ENCODE results near the gene DAPK1.

DAPK1 gene

GRCh38 chr9:87497604-87498045 is at the start of gene DAPK1:
DAPK1 (plus strand) TSS chr9:87497867; CDS start chr9:87499078, 1,211 bp downstream.
- DNase-seq = peak; percentile 18 to 80

GRCh38 chr9:87451149-87451548 is 46.5 kb upstream of the DAPK1 start:
- DNase-seq = peak in 1 of 2 experiments; percentile 37

- DNase-seq = no peak
Observed at GRCh38 chr9:87455407-87455806, 42.3 kb upstream of the DAPK1 start.

GRCh38 chr9:87461256-87461655 is 36.4 kb upstream of the DAPK1 start:
- DNase-seq = no peak

GRCh38 chr9:87464110-87464991 is 33.3 kb upstream of the DAPK1 start:
- DNase-seq = peak in 1 of 2 experiments; percentile 8

- DNase-seq = no peak
Observed at GRCh38 chr9:87464992-87465378, 32.7 kb upstream of the DAPK1 start.

- peak; percentile 93 to 97 for DNase-seq
Observed at GRCh38 chr9:87465816-87466215, 31.9 kb upstream of the DAPK1 start.

GRCh38 chr9:87467187-87467586 is 30.5 kb upstream of the DAPK1 start:
- no peak for DNase-seq

- no peak for DNase-seq
Observed at GRCh38 chr9:87469793-87470465, 27.7 kb upstream of the DAPK1 start.

GRCh38 chr9:87471746-87472145 is 25.9 kb upstream of the DAPK1 start:
- no peak for DNase-seq

- no peak for DNase-seq
Observed at GRCh38 chr9:87475463-87475862, 22.2 kb upstream of the DAPK1 start.

- no peak for DNase-seq
Observed at GRCh38 chr9:87478226-87478992, 19.3 kb upstream of the DAPK1 start.

GRCh38 chr9:87479801-87480201 is 17.9 kb upstream of the DAPK1 start:
- DNase-seq = no peak

GRCh38 chr9:87481890-87482855 is 15.5 kb upstream of the DAPK1 start:
- DNase-seq = no peak

GRCh38 chr9:87490225-87490624 is 7.4 kb upstream of the DAPK1 start:
- DNase-seq = no peak

GRCh38 chr9:87490907-87491306 is 6.8 kb upstream of the DAPK1 start:
- no peak for DNase-seq

GRCh38 chr9:87491523-87491922 is 6.1 kb upstream of the DAPK1 start:
- no peak for DNase-seq

GRCh38 chr9:87492642-87493041 is 5.0 kb upstream of the DAPK1 start:
- DNase-seq = no peak

- peak in 1 of 2 experiments; percentile 5 for DNase-seq
Observed at GRCh38 chr9:87494970-87495471, 2.6 kb upstream of the DAPK1 start.

GRCh38 chr9:87497080-87497603 is 525 bp upstream of the DAPK1 start:
- peak in 1 of 2 experiments; percentile 48 for DNase-seq

- peak; percentile 28 to 78 for DNase-seq
Observed at GRCh38 chr9:87498046-87498810, 561 bp downstream of the DAPK1 start.
